Body of pancreas (tissue), 4 donors: Measurements from ENCODE around the gene WDR44.
"Not testable (repeated sequence)": the region's sequence is repeated elsewhere in the genome, so short reads cannot be mapped to it uniquely, and the experiment has no call there.

Experiments
- CTCF ChIP-seq, 7 experiments: fragments of 450-650 bp in 4 of 7; fragments of 200-600 bp in 3 of 7; sonication (generic) in 3 of 7; IDR thresholded peaks; one replicate each; pipeline ENCODE4 v1.5.1; 2016 to 2019; ENCODE audit warnings: antibody characterized with exemption in 7 of 7
- POLR2A ChIP-seq, 3 donors: fragments of 450-650 bp; IDR thresholded peaks; one replicate each; pipeline ENCODE4 v1.6.1; 2016; ENCODE audit warnings: antibody characterized with exemption in 3 of 3, mild to moderate bottlenecking in 2 of 3

DNA sequence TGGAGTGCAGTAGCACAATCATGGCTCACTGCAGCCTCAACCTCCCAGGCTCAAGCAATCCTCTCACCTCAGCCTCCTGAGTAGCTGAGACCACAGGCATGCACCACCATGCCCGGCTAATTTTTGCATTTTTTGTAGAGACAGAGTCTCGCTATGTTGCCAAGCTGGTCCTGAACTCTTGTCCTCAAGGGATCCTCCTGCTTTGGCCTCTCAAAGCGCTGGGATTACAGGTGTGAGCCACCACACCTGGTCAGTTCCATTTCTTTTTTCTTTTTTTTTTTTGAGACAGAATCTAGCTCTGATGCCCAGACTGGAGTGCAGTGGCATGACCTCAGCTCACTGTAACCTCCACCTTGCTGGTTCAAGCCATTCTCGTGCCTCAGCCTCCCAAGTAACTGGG is 136.5 kb downstream of the WDR44 start:
- not testable (repeated sequence) for TF ChIP-seq CTCF, POLR2A (IDR thresholded peaks at IDR 0.05)
